HepG2 (cell line): ENCODE measurements around the gene HIPK2. TPM values are rescaled to one million over a fixed set of nuclear protein-coding genes. Genes with fewer than 3 reads are reported as not detected.

ENCODE experiments used
- ATAC-seq: fragments of 200-7000 bp; cut with Tn5 transposase; 3 replicates; pipeline ENCODE4 v1.9.1; 2020; ENCODE audit warnings: mild to moderate bottlenecking, moderate library complexity
- BruUV-seq: library from RNA; stranded (reverse); fragments of 400-500 nt; replicated peaks from 2 replicates; lab custom pipeline; 2021; lab: Mats Ljungman, UMichigan
- CTCF ChIA-PET: fragments of 300-600 bp; formaldehyde crosslinking; extraction: SDS; loops from one replicate; lab custom pipeline; 2021; ENCODE audit warnings: low total read pairs, inconsistent platforms, low intra/inter-chr PET ratio; lab: Yijun Ruan, JAX
- POLR2A ChIA-PET: fragments of 350-600 bp; sonication (Branson Sonifier 250); formaldehyde crosslinking; loops from one replicate; lab custom pipeline; 2020; ENCODE audit warnings: antibody characterized with exemption, inconsistent platforms; lab: Yijun Ruan, JAX
- DNase-seq: peaks from one replicate; pipeline ENCODE4 v3.0.0-alpha.2; 2015; ENCODE audit warnings: low spot score
- FAIRE-seq: peaks from 3 replicates; lab custom pipeline; 2011; peaks lifted over from hg19 to GRCh38; lab: Jason Lieb, UNC
- H2AFZ ChIP-seq: one replicate; pipeline ENCODE4 v1.6.1; 2011; ENCODE audit warnings: low read length, inconsistent platforms
- H3K27ac ChIP-seq: fragments of 300-600 bp; 3 replicates; pipeline ENCODE4 v1.8.0; 2011; ENCODE audit warnings: mixed run types, mild to moderate bottlenecking, mixed read lengths, low read length, inconsistent platforms; ENCODE audit not compliant: insufficient read depth; ENCODE audit errors: extremely low read length
- H3K27me3 ChIP-seq, 2 experiments: fragments of 200-600 bp in 1 of 2; 2 replicates in 1 of 2; 3 replicates in 1 of 2; pipeline versions ENCODE4 v1.6.0 to v1.8.0; 2011; ENCODE audit warnings: low read length in 2 of 2, mild to moderate bottlenecking in 2 of 2, moderate library complexity in 2 of 2, inconsistent platforms in 1 of 2; ENCODE audit not compliant: insufficient read depth in 2 of 2, control insufficient read depth in 1 of 2
- H3K36me3 ChIP-seq, 2 experiments: fragments of 200-600 bp in 1 of 2; replicated peaks in 1 of 2; 2 replicates in 1 of 2; 3 replicates in 1 of 2; pipeline versions ENCODE4 v1.5.1 to v1.8.0; 2011; ENCODE audit warnings: low read length in 2 of 2, inconsistent platforms in 1 of 2; ENCODE audit not compliant: insufficient read depth in 2 of 2, control insufficient read depth in 1 of 2
- H3K4me1 ChIP-seq: 2 replicates; pipeline ENCODE4 v1.5.1; 2012; ENCODE audit warnings: low read length, inconsistent platforms; ENCODE audit not compliant: insufficient read depth
- H3K4me2 ChIP-seq: 2 replicates; pipeline ENCODE4 v1.6.0; 2011; ENCODE audit warnings: low read depth, low read length, inconsistent platforms
- H3K4me3 ChIP-seq, 3 experiments: fragments of 200-600 bp in 1 of 3; sonication (generic), shearing (Covaris generic) in 1 of 3; replicated peaks in 1 of 3; 2 replicates each; pipeline ENCODE4 v1.5.1; 2011 to 2016; ENCODE audit warnings: low read length in 3 of 3, inconsistent platforms in 2 of 3, low read depth in 2 of 3, mild to moderate bottlenecking in 2 of 3, control low read depth in 1 of 3, mixed read lengths in 1 of 3; ENCODE audit not compliant: insufficient read depth in 1 of 3
- H3K79me2 ChIP-seq: one replicate; pipeline ENCODE4 v1.6.1; 2011; ENCODE audit warnings: low read length, inconsistent platforms; ENCODE audit not compliant: insufficient read depth
- H3K9ac ChIP-seq: 2 replicates; pipeline ENCODE4 v1.6.0; 2011; ENCODE audit warnings: mild to moderate bottlenecking, low read depth, low read length, inconsistent platforms; ENCODE audit not compliant: insufficient read depth
- H3K9me3 ChIP-seq: 2 replicates; pipeline ENCODE4 v1.5.1; 2012; ENCODE audit warnings: mild to moderate bottlenecking, low read length
- H4K20me1 ChIP-seq: 2 replicates; pipeline ENCODE4 v1.6.0; 2011; ENCODE audit warnings: inconsistent platforms, mild to moderate bottlenecking, low read length, moderate library complexity; ENCODE audit not compliant: insufficient read depth
- ATF4 ChIP-seq, 2 experiments: fragments of 450-650 bp in 1 of 2; sonication (generic) in 1 of 2; formaldehyde crosslinking; IDR thresholded peaks; 2 replicates each; pipeline versions ENCODE4 v1.5.0 to v1.8.0; 2020 to 2022; ENCODE audit warnings: mild to moderate bottlenecking in 1 of 2, missing genetic modification reagents in 1 of 2
- CENPX ChIP-seq: sonication (generic); formaldehyde crosslinking; IDR thresholded peaks from 2 replicates; pipeline ENCODE4 v1.9.0; 2021; ENCODE audit warnings: mild to moderate bottlenecking, missing genetic modification reagents, moderate library complexity
- DZIP1 ChIP-seq: sonication (generic); formaldehyde crosslinking; IDR thresholded peaks from 2 replicates; pipeline ENCODE4 v1.5.0; 2020; ENCODE audit warnings: mild to moderate bottlenecking, missing genetic modification reagents
- NFAT5 ChIP-seq: sonication (generic); formaldehyde crosslinking; IDR thresholded peaks from 2 replicates; pipeline ENCODE4 v1.4.0; 2020; ENCODE audit warnings: missing genetic modification reagents
- NFE2L1 ChIP-seq: sonication (generic); formaldehyde crosslinking; IDR thresholded peaks from 2 replicates; pipeline ENCODE4 v1.4.0; 2020; ENCODE audit warnings: missing genetic modification reagents, mild to moderate bottlenecking, borderline replicate concordance
- PITX1 ChIP-seq: sonication (generic); formaldehyde crosslinking; IDR thresholded peaks from 2 replicates; pipeline ENCODE4 v1.5.1; 2020; ENCODE audit warnings: mild to moderate bottlenecking, missing genetic modification reagents
- RFX5 ChIP-seq: IDR thresholded peaks from 2 replicates; pipeline ENCODE4 v1.6.1; 2011; ENCODE audit warnings: low read depth, low read length, improper control_type of control experiment
- SPEN ChIP-seq: sonication (generic); formaldehyde crosslinking; IDR thresholded peaks from 2 replicates; pipeline ENCODE4 v1.5.1; 2020; ENCODE audit warnings: low read depth, mild to moderate bottlenecking, missing genetic modification reagents
- SRY ChIP-seq: sonication (generic); formaldehyde crosslinking; IDR thresholded peaks from 2 replicates; pipeline ENCODE4 v1.8.0; 2022; ENCODE audit warnings: mild to moderate bottlenecking, missing genetic modification reagents
- TP53 ChIP-seq: sonication (generic); formaldehyde crosslinking; conservative IDR thresholded peaks from 2 replicates; pipeline ENCODE4 v1.4.0; 2020; ENCODE audit warnings: missing genetic modification reagents
- ZKSCAN8 ChIP-seq: IDR thresholded peaks from 2 replicates; pipeline ENCODE4 v1.6.1; 2016; ENCODE audit warnings: borderline replicate concordance, missing genetic modification reagents, missing compliant biosample characterization
- ZNF121 ChIP-seq: sonication (generic); formaldehyde crosslinking; IDR thresholded peaks from 2 replicates; pipeline ENCODE4 v1.5.0; 2020; ENCODE audit warnings: mild to moderate bottlenecking, missing genetic modification reagents
- ZNF703 ChIP-seq: sonication (generic); formaldehyde crosslinking; IDR thresholded peaks from 2 replicates; pipeline ENCODE4 v1.5.1; 2020; ENCODE audit warnings: missing genetic modification reagents, mild to moderate bottlenecking, moderate library complexity, borderline replicate concordance
- ZSCAN20 ChIP-seq: sonication (generic); formaldehyde crosslinking; IDR thresholded peaks from 2 replicates; pipeline ENCODE4 v1.4.0; 2020; ENCODE audit warnings: missing genetic modification reagents, mild to moderate bottlenecking, borderline replicate concordance
- WGBS: methylation state at CpG from one replicate; pipeline ENCODE4 v1.1.6; 2017; ENCODE audit warnings: low lambda C conversion rate; 5-methylcytosine and 5-hydroxymethylcytosine counted together
- in situ Hi-C: cut with HindIII; loops from 2 replicates; pipeline ENCODE4 v1.10.0; 2017; ENCODE audit warnings: low pct_unique_long_range_greater_than_20kb; ENCODE audit not compliant: extremely low pct_ligation_motif_present
- intact Hi-C: fragments of 100-400 bp; cut with micrococcal nuclease; formaldehyde crosslinking; loops from one replicate; pipeline ENCODE4 v1.10.0; 2022; ENCODE audit not compliant: unreplicated experiment
- polyA plus RNA-seq, 8 experiments: library from polyadenylated mRNA; depleted of rRNA in 3 of 8; stranded (reverse) in 7 of 8; unstranded in 1 of 8; fragments of >200 nt; fragmentation: Illumina TruSeq in 4 of 8; extraction: Trizol in 4 of 8; gene quantifications; 2 replicates each; pipeline versions ENCODE4 v1.2.1 to v1.2.3, GENCODE V29; 2011 to 2016; ENCODE audit warnings: low read depth in 4 of 8, missing spikeins in 1 of 8, mixed read lengths in 1 of 8; ENCODE audit not compliant: insufficient read depth in 1 of 8
- total RNA-seq, 5 experiments: library from RNA; depleted of rRNA; stranded (reverse); fragments of >200 nt; fragmentation: Illumina TruSeq; extraction: Trizol; gene quantifications; 2 replicates each; pipeline ENCODE4 v1.2.3, GENCODE V29; 2016; ENCODE audit warnings: low read depth in 1 of 5

HIPK2 gene
- total and polyA plus RNA-seq, 2 of the 13 experiments (the other 11 are each of a cell fraction or from before 2014, with no cell fraction given): 14.4 to 20.2 TPM

DNA sequence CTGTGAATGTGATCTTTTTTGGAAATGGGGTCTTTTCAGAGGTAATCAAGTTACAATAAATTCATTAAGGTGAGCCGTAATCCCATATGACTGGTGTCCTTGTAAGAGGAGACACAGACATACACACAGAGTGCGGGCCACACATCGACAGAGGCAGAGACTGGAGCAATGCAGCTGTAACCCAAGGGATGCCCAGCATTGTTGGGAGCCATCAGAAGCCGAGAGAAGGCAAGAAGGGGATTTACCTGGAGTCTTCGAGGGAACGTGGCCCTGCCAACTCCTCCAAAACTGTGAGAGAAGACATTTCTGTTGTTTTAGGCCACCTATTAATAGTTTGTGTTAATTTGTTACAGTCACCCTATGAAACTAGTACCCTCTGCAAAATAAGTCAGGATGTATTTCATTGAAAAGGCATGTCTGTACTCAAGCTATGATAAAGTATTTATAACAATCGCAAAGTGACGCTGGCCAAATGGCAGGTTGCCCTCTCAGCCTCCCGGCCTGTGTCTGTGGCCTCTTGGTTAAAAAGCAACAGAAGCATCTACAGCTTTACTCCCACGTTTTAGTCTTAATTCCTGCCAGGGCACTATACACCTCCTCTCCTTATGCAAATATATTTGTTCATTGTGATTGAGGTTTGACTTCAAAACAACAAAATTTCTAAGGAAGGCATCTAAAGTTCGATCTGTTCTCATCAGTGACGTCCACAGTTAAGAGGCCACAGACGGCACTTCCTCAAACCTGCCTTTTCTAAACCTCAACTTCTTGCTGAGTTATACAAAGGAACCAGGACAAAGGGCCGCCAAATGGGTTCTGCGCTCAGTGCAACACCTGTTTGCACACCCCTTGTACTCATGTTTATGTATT lies 46.8 kb downstream of the HIPK2 start:
- Histone ChIP-seq H3K27me3 (no peaks in the 10 kb centered on the region), H3K4me1 (peaks cover 60% of the 10 kb centered on the region), H3K9ac (no peak overlapping the region), H3K27ac (no peak overlapping the region), H4K20me1 (peaks cover 7% of the 10 kb centered on the region; the same call in 1 of the 2 replicates), H2AFZ (no peak overlapping the region), H3K36me3 (peaks cover 6 to 26% of the 10 kb centered on the region in 2 experiments; a peak in 4 of 5 replicates), H3K9me3 (no peaks in the 10 kb centered on the region), H3K4me3 (no peak overlapping the region), H3K4me2 (no peak overlapping the region), H3K79me2 (peaks cover 83% of the 10 kb centered on the region)
- DNase-seq (no peak), FAIRE-seq (no peak), ATAC-seq (no peak)
- ChIA-PET CTCF (no interaction called here), POLR2A (no interaction called here)
- intact Hi-C loops (no loop called here), in situ Hi-C loops (no loop called here)
- WGBS: 96% methylated on average over 14 of the region's 15 CpGs
- no TSS peak for BruUV-seq
- TF ChIP-seq NFE2L1 (CRISPR knock-in tag) (no peak), CENPX (CRISPR knock-in tag) (no peak), ZSCAN20 (CRISPR knock-in tag) (no peak), NFAT5 (CRISPR knock-in tag) (no peak), ZNF703 (no peak), ZKSCAN8 (no peak), ZNF121 (CRISPR knock-in tag) (no peak), SPEN (no peak), SRY (no peak), TP53 (no peak), DZIP1 (CRISPR knock-in tag) (no peak), PITX1 (CRISPR knock-in tag) (no peak), RFX5 (no peak), ATF4 (CRISPR knock-in tag; IDR thresholded peaks at IDR 0.05) (no peak)
